SK-N-SH (cell line): ENCODE measurements around the gene SHD. TPM values are rescaled to one million over a fixed set of nuclear protein-coding genes. Genes with fewer than 3 reads are reported as not detected.

Source experiments
- CTCF ChIA-PET: fragments of 300-600, 350-600 bp; formaldehyde crosslinking; extraction: SDS; loops from one replicate; lab custom pipeline; 2021; lab: Yijun Ruan, JAX
- POLR2A ChIA-PET: fragments of 350-600 bp; sonication (Branson Sonifier 250); formaldehyde crosslinking; extraction: SDS; loops from one replicate; lab custom pipeline; 2020; ENCODE audit warnings: antibody characterized with exemption, inconsistent platforms; lab: Yijun Ruan, JAX
- DNase-seq: peaks from one replicate; pipeline ENCODE4 v3.0.0; 2012
- H2AFZ ChIP-seq: fragments of 200-600 bp; sonication (generic); 2 replicates; pipeline ENCODE4 v1.8.1; 2016; ENCODE audit warnings: antibody characterized with exemption, mild to moderate bottlenecking, low read depth
- H3F3A ChIP-seq: fragments of 200-600 bp; sonication (generic); replicated peaks from 2 replicates; pipeline ENCODE3; 2016; ENCODE audit warnings: antibody characterized with exemption, mild to moderate bottlenecking; ENCODE audit not compliant: insufficient read depth
- H3K27ac ChIP-seq, 2 experiments: fragments of 200-500 bp in 1 of 2; fragments of 200-600 bp in 1 of 2; sonication (Bioruptor generic) in 1 of 2; sonication (generic), shearing (Covaris generic) in 1 of 2; 2 replicates each; pipeline versions ENCODE4 v1.5.1 to v1.6.1; 2014 to 2016; ENCODE audit warnings: low read depth in 2 of 2, inconsistent platforms in 1 of 2, low read length in 1 of 2, mild to moderate bottlenecking in 1 of 2, mixed read lengths in 1 of 2
- H3K27me3 ChIP-seq: fragments of 200-600 bp; sonication (generic), shearing (Covaris generic); 2 replicates; pipeline ENCODE4 v1.6.1; 2016; ENCODE audit warnings: mixed run types; ENCODE audit not compliant: insufficient read depth
- H3K36me3 ChIP-seq, 2 experiments: fragments of 200-500 bp in 1 of 2; fragments of 200-600 bp in 1 of 2; sonication (Bioruptor generic) in 1 of 2; sonication (generic) in 1 of 2; replicated peaks in 1 of 2; 2 replicates each; pipeline versions ENCODE3 to v1.5.1; 2014 to 2016; ENCODE audit warnings: low read length in 1 of 2, mild to moderate bottlenecking in 1 of 2; ENCODE audit not compliant: insufficient read depth in 2 of 2, control insufficient read depth in 1 of 2
- H3K4me1 ChIP-seq, 2 experiments: fragments of 200-500 bp in 1 of 2; fragments of 200-600 bp in 1 of 2; sonication (Bioruptor generic) in 1 of 2; sonication (generic), shearing (Covaris generic) in 1 of 2; 2 replicates each; pipeline versions ENCODE4 v1.5.1 to v1.6.1; 2014 to 2016; ENCODE audit warnings: low read depth in 1 of 2, low read length in 1 of 2, mixed run types in 1 of 2; ENCODE audit not compliant: insufficient read depth in 2 of 2, control insufficient read depth in 1 of 2
- H3K4me2 ChIP-seq: fragments of 200-600 bp; sonication (generic), shearing (Covaris generic); 2 replicates; pipeline ENCODE4 v1.6.1; 2017; ENCODE audit warnings: mixed run types
- H3K4me3 ChIP-seq, 2 experiments: fragments of 200-500 bp in 1 of 2; fragments of 200-600 bp in 1 of 2; sonication (Bioruptor generic) in 1 of 2; sonication (generic), shearing (Covaris generic) in 1 of 2; 2 replicates each; pipeline versions ENCODE4 v1.5.1 to v1.8.1; 2014 to 2016; ENCODE audit warnings: low read depth in 2 of 2, inconsistent platforms in 1 of 2, low read length in 1 of 2, mild to moderate bottlenecking in 1 of 2, mixed read lengths in 1 of 2, moderate library complexity in 1 of 2
- H3K79me2 ChIP-seq: fragments of 200-600 bp; sonication (generic); 2 replicates; pipeline ENCODE4 v1.8.1; 2017; ENCODE audit warnings: mild to moderate bottlenecking; ENCODE audit not compliant: insufficient read depth
- H3K9ac ChIP-seq: fragments of 200-600 bp; sonication (generic); 2 replicates; pipeline ENCODE4 v1.6.1; 2017; ENCODE audit warnings: mixed run types
- H3K9me2 ChIP-seq: fragments of 200-600 bp; sonication (generic); 2 replicates; pipeline ENCODE4 v1.6.1; 2017; ENCODE audit warnings: mixed run types
- H3K9me3 ChIP-seq: fragments of 200-600 bp; sonication (generic); 2 replicates; pipeline ENCODE4 v1.6.1; 2017; ENCODE audit warnings: mixed run types, mild to moderate bottlenecking, moderate library complexity
- H4K20me1 ChIP-seq: fragments of 200-600 bp; sonication (generic); 2 replicates; pipeline ENCODE4 v1.6.1; 2017; ENCODE audit warnings: mild to moderate bottlenecking, mixed run types; ENCODE audit not compliant: insufficient read depth
- EP300 ChIP-seq, 2 experiments: IDR thresholded peaks; 2 replicates each; pipeline versions ENCODE4 v1.4.0 to v1.6.1; 2012; ENCODE audit warnings: borderline replicate concordance in 1 of 2, low read depth in 1 of 2, low read length in 1 of 2
- FOXM1 ChIP-seq: IDR thresholded peaks from 2 replicates; pipeline ENCODE4 v1.4.0; 2012; ENCODE audit warnings: low read depth, mild to moderate bottlenecking
- MAX ChIP-seq: IDR thresholded peaks from 2 replicates; pipeline ENCODE4 v1.4.0; 2012; ENCODE audit warnings: low read depth
- NRF1 ChIP-seq: IDR thresholded peaks from 2 replicates; pipeline ENCODE4 v1.6.1; 2012; ENCODE audit warnings: low read depth, mild to moderate bottlenecking, low read length
- RCOR1 ChIP-seq: fragments of 150-350 bp; IDR thresholded peaks from 2 replicates; pipeline ENCODE4 v1.6.1; 2017; ENCODE audit warnings: antibody characterized with exemption, low read length
- RFX5 ChIP-seq: IDR thresholded peaks from 2 replicates; pipeline ENCODE4 v1.6.1; 2012; ENCODE audit warnings: mild to moderate bottlenecking, improper control_type of control experiment, low read length
- TAF1 ChIP-seq: IDR thresholded peaks from 2 replicates; pipeline ENCODE4 v1.6.1; 2012; ENCODE audit warnings: low read depth, mild to moderate bottlenecking, low read length, moderate library complexity, borderline replicate concordance
- TCF12 ChIP-seq: IDR thresholded peaks from 2 replicates; pipeline ENCODE4 v1.4.0; 2012
- WGBS: methylation state at CpG from one replicate; pipeline ENCODE4 v1.1.6; 2017; ENCODE audit warnings: low lambda C conversion rate; 5-methylcytosine and 5-hydroxymethylcytosine counted together
- polyA plus RNA-seq, 3 experiments: library from polyadenylated mRNA; depleted of rRNA; stranded (reverse); fragments of >200 nt; gene quantifications; 2 replicates each; pipeline ENCODE4 v1.2.3, GENCODE V29; 2012
- TF ChIP-seq, protein P1 (sequence below): fragments of 150-350 bp; IDR thresholded peaks from 2 replicates; pipeline ENCODE4 v1.6.1; 2016; ENCODE audit warnings: mild to moderate bottlenecking, low read depth, low read length
- TF ChIP-seq, protein P2 (sequence below): fragments of 200-600 bp; sonication (generic); IDR thresholded peaks from 2 replicates; pipeline ENCODE4 v1.6.1; 2017; ENCODE audit warnings: antibody characterized with exemption, mild to moderate bottlenecking, moderate library complexity

SHD gene
- polyA plus RNA-seq, 1 of the 3 experiments (the other 2 are of a cell fraction): 3.1 TPM

- TF ChIP-seq TAF1 (no peak), RFX5 (no peak), MAX (no peak), NRF1 (no peak), TCF12 (no peak), FOXM1 (no peak)
- TF ChIP-seq, protein P1, sequence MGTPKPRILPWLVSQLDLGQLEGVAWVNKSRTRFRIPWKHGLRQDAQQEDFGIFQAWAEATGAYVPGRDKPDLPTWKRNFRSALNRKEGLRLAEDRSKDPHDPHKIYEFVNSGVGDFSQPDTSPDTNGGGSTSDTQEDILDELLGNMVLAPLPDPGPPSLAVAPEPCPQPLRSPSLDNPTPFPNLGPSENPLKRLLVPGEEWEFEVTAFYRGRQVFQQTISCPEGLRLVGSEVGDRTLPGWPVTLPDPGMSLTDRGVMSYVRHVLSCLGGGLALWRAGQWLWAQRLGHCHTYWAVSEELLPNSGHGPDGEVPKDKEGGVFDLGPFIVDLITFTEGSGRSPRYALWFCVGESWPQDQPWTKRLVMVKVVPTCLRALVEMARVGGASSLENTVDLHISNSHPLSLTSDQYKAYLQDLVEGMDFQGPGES: no peak
- TF ChIP-seq, protein P2, sequence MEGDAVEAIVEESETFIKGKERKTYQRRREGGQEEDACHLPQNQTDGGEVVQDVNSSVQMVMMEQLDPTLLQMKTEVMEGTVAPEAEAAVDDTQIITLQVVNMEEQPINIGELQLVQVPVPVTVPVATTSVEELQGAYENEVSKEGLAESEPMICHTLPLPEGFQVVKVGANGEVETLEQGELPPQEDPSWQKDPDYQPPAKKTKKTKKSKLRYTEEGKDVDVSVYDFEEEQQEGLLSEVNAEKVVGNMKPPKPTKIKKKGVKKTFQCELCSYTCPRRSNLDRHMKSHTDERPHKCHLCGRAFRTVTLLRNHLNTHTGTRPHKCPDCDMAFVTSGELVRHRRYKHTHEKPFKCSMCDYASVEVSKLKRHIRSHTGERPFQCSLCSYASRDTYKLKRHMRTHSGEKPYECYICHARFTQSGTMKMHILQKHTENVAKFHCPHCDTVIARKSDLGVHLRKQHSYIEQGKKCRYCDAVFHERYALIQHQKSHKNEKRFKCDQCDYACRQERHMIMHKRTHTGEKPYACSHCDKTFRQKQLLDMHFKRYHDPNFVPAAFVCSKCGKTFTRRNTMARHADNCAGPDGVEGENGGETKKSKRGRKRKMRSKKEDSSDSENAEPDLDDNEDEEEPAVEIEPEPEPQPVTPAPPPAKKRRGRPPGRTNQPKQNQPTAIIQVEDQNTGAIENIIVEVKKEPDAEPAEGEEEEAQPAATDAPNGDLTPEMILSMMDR: no peak
- no peak overlapping the region for H3K9ac ChIP-seq
- 0 out of 2 replicates have a peak overlapping the region, but pooled peaks have one; percentile 24 for H3K4me2 ChIP-seq
- H3K9me2 ChIP-seq: no peaks in the 10 kb centered on the region
- H4K20me1 ChIP-seq: no peaks in the 10 kb centered on the region
- H2AFZ ChIP-seq: no peak overlapping the region
- WGBS: over 99% methylated on average over 14 of the region's 16 CpGs
- H3K27me3 ChIP-seq: no peaks in the 10 kb centered on the region
- no peaks in the 10 kb centered on the region for H3F3A ChIP-seq
- H3K4me3 ChIP-seq: peak overlapping the region in 1 of 2 experiments; percentile 43; a peak in 1 of 4 replicates
- peaks cover 0 to 16% of the 10 kb centered on the region in 2 experiments; a peak in 1 of 4 replicates for H3K4me1 ChIP-seq
- no peak for DNase-seq
- ChIA-PET CTCF (interaction anchor here (1.2 to 4.2 kb wide), 3 partner anchors 10 to 47 kb away, joined by 3 to 22 read pairs (median 8); no protein-coding TSS in a partner anchor), POLR2A (interaction anchor here (1.0 to 2.0 kb wide), 2 partner anchors 19 to 38 kb away, joined by 3 to 13 read pairs; partner anchors contain the start of gene MPND)
- H3K79me2 ChIP-seq: no peaks in the 10 kb centered on the region
- no peaks in the 10 kb centered on the region for H3K9me3 ChIP-seq
- H3K27ac ChIP-seq: no peak overlapping the region
- peaks cover 4 to 7% of the 10 kb centered on the region in 2 experiments for H3K36me3 ChIP-seq
These were observed 26.6 kb downstream of the SHD start for GRCh38 chr19:4305659-4306058.

GRCh38 chr19:4310247-4311121, 31.4 kb downstream of the SHD start:
- Histone ChIP-seq H3K9ac (no peak overlapping the region), H2AFZ (no peak overlapping the region), H3K27ac (no peak overlapping the region), H4K20me1 (no peaks in the 10 kb centered on the region), H3K36me3 (peaks cover 4 to 7% of the 10 kb centered on the region in 2 experiments), H3K4me3 (no peak overlapping the region), H3K4me1 (peaks cover 0 to 5% of the 10 kb centered on the region in 2 experiments; a peak in 1 of 4 replicates), H3K9me2 (no peaks in the 10 kb centered on the region), H3K79me2 (no peaks in the 10 kb centered on the region), H3K9me3 (no peaks in the 10 kb centered on the region), H3K27me3 (no peaks in the 10 kb centered on the region), H3F3A (no peaks in the 10 kb centered on the region), H3K4me2 (no peak overlapping the region)
- POLR2A ChIA-PET: interaction anchor here (0.5 kb wide), 1 partner anchor 35 kb away, joined by 9 read pairs; no protein-coding TSS in a partner anchor
- WGBS: 92% methylated on average over 19 of the region's 22 CpGs
- TF ChIP-seq, protein P2: no peak
- TF ChIP-seq RCOR1: no peak
- TF ChIP-seq, protein P1: no peak
- no peak for TF ChIP-seq TAF1
- TF ChIP-seq EP300 (IDR thresholded peaks at IDR 0.05; ENCODE audit: borderline replicate concordance in 1 of 2, low read depth in 1 of 2, low read length in 1 of 2): no peak
- peak; percentile 88 for DNase-seq
- CTCF ChIA-PET: no interaction called here
